Hematopoietic multipotent progenitor cell treated with erythropoietin and hydrocortisone succinate and interleukin-3 and kit ligand, for 6 days (in vitro differentiated cells): ENCODE measurements around the gene TNIP1.

Experiments used
- DNase-seq: peaks from one replicate; pipeline ENCODE4 v3.0.0-alpha.2; 2015

The TNIP1 gene, protein sequence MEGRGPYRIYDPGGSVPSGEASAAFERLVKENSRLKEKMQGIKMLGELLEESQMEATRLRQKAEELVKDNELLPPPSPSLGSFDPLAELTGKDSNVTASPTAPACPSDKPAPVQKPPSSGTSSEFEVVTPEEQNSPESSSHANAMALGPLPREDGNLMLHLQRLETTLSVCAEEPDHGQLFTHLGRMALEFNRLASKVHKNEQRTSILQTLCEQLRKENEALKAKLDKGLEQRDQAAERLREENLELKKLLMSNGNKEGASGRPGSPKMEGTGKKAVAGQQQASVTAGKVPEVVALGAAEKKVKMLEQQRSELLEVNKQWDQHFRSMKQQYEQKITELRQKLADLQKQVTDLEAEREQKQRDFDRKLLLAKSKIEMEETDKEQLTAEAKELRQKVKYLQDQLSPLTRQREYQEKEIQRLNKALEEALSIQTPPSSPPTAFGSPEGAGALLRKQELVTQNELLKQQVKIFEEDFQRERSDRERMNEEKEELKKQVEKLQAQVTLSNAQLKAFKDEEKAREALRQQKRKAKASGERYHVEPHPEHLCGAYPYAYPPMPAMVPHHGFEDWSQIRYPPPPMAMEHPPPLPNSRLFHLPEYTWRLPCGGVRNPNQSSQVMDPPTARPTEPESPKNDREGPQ

DNA sequence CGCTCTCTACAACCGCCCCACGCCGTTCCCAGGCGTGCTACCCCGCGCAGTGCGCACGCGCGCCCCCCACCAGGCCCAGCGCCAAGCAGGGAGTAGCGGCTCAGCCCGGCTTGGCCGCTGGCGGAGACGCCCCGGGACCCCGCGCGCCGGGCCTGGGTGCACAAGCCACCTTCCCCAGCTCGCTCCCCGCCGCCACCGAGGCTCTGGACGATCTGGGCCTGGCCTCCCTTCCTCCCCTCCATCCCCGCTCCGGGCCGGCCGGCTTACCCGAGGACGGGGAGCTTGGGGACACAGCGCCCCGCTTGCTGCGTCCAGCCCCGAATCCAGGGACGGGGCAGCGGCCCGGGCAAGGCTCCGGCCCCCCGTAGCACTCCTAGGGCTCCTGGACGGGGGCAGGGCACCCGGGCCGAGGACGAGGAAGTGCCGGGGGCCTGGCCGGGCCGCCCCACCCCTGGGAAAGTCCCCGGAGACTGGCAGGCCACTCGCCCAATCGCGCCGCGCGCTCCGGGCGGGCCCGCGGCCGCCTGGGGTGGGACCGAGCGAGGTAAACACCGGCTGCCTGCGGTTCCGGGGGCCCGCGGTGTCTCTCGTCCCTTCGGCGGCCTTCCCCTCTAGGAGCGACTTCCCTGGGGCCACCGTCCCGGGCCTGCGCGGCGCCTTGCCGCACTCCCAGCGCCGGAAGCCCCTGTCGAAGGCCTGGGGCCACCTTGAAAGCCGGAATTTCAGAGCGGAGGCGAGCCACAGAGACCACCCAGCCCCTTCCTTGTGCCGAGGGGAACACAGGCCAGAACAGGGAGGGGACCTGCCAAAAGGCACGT is at the start of gene TNIP1:
TNIP1 (minus strand) TSS at position 422 of the 818 bp plus-strand sequence. CDS start 15,939 bp downstream, outside the sequence.
- DNase-seq, result peak; percentile 93

DNA sequence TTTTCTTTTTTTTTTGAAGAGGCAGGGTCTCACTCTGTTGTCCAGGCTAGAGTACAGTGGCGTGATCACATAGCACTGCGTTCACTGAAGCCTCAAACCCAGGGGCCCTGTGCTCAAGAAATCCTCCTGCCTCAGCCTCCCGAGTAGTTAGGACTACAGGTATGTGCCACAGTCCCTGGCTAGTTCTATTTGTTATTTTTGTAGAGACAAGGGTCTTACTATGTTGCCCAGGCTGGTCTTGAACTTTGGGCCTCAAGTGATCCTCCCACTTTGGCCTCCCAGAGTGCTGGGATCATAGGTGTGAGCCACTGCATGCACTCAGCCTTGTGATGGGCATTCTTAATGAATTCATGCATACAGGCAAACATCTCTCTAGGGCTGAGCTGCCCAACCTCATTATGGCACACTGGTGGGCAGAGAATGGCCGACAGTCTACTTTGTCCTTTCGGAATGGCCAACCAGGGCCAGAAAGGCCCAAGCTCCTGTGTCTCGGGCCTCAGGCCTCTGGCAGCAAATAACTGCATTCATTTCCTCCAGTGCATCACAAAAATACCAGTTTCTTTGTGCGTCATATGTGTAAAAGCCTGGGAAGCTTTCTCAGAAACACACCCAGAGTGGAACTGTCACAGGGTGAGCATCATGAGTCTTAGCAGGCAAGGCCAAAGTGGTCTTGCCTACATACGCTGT is 49.5 kb upstream of the TNIP1 start:
- DNase-seq, result no peak

DNA sequence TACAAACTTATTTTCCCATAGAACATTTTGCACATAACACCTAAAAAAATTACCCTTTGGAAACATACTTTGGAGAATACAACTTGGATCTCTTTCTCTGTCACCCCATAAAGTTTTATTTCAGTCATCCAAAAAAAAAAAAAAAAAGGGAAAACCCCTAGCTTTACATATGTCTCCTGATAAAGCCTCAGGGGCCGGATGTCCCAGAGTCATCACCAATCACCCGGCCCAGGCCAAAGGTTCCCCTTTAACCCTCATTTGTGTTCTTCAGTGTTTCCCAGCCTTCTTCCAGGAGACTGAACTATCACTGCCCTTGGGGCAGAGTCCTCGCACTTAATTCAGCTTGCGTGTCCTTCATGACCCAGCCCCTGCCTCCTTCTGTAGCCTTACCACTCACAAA is 48.0 kb upstream of the TNIP1 start:
- DNase-seq, result no peak

DNA sequence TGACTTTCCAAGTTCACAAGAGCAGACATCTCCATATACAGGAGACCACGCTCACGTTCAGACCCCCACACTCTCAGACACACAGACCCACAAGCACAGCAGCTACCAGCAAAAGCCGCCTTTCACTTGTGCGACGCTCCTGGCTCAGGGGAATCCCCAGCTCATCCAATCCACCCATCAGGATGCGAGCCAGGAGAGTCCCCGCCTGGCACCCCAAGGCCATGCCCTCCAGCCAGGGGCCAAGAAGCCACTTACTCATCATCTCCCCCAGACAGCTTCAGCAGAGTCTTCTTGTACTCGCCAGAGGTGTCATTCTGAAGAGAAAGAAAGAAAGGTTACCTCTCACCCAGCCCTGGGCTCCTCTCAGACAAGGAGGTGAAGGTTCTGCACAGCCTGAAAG is 47.1 kb upstream of the TNIP1 start:
- no peak for DNase-seq

DNA sequence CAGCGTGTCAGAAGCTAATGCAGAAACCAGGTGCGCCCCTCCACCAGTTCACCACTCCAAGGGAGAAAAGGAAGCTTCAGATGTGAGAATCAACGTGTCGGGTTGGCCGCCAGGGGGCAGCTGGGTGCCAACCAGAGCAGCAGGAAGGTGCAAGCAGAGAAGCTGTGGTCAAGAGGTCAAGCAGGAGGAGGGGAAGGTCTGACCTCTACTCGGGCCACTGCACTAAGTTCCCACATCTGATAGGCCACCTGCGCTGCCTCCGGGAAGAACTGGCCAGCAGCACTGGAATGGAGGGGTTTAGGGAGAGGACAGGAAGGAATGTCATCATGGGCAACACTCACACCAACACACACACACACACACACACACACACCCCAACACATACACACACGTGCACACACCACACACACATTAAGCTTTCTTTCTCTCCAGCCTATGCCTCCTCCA is 45.4 kb upstream of the TNIP1 start:
- DNase-seq, result peak; percentile 81

DNA sequence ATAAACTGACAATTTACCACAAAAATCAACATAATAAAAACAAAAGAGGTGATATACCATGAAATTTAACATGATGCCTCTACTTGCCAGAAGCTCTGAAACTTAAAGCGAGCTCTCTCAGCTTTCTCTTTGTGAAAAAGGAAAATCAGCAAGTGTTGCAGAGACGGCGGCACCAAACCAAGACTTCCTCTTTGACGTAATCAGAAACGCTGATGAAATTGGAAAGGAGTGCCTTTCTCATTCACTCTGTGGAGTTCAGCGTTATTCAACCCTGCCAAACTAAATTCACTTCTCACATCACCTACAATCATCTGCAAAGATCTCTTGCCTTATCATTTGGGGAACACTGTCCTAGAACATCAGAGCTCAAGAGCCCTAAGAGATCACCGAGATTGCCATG is 44.6 kb upstream of the TNIP1 start:
- peak; percentile 69 for DNase-seq

DNA sequence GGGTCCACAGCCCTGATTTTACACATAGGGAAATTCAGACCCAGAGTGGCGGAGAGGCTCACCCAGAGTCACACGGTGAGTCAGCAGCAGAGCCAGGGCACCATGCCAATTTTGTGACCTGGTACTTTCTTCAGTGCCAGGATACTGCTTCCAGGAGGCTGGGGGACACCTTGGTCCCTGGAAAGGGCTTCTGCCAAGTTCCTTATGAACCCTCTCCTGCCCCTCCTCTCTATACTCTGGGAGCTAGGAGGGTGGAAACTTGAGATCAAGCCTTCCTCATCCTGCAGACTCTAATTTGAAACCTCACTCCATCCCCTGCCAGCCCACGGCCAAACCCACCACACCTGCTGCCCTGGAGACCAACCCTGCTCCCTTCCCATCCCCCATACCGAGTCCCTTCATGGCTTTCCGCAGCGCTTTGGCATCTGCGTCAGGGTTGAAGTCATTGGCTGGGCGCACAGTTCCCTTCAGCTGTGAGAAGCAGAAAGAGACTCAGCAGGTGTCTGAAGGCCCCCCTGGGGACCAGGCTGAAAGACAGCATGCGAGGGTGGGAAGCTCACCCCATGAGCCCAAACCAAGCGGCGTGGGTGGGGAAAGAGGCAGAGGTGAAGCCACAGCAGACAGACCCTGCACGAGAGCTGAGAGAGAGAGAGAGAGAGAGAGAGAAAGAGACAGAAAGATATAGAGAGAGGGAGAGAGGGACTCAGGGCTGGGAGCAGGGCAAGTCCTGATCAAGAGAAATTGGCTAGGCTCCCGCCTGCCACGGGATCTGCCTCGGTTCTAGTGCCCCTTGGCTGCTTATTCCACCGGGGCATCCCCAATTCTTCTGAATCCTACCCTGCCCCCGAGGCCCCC is 43.3 kb upstream of the TNIP1 start:
- peak; percentile 56 for DNase-seq

DNA sequence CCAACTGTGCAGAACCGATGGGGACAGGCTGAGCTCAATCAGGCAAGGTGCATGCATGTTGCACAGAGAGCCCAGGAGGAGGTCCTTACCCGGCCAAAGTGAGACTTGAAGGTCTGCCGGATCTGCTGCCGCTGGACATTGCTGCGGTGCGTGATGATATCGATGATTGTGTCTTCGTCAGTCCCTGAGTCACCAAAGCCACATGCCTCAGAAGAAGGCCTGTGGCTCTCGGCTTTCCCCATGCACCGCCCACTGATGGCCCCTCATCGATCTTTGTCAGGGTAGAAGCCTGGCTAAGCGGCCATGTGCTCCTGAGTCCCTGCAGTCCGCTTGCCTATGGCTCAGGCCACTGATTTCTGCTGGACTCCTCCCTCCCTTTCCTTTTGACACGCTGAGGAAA is 42.0 kb upstream of the TNIP1 start:
- DNase-seq, result no peak

DNA sequence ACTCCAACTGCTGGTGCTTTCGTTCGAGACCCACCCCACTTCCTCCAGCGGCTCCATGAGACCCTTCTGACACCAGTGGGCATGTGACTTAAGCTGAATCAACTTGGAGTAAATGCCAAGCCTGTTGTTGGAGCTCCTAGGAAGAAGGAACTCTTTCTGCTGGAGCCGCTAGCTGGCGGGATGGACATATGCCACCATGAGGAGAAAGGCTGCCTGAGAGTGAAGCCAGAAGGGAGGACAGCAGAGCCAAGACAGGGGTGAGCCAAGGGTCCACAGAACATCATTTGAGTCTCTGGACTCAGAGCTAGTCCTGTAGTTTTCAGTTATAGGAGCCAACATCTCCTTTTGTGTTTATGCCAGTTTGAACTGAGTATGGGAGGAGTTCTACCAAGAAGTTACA is 40.8 kb upstream of the TNIP1 start:
- no peak for DNase-seq

DNA sequence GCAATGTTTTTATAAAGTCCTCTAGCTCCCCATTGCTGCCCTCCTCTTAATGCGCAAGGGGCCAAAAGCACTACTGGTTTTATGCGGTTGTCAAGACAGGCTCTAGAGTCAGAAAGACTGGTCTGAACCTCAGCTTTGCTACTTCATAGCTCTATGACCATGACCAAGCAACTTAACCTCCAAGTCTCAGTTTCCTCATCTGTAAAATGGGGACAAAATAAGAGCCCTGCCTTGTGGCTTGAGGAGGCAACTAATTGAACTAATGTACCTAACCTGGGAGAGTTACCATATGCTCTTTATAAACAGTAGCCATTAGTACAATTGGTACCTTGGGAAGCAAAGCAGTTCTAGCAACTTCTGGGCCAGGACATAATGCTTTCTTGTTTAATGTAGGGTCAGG is 40.3 kb upstream of the TNIP1 start:
- DNase-seq, result no peak

DNA sequence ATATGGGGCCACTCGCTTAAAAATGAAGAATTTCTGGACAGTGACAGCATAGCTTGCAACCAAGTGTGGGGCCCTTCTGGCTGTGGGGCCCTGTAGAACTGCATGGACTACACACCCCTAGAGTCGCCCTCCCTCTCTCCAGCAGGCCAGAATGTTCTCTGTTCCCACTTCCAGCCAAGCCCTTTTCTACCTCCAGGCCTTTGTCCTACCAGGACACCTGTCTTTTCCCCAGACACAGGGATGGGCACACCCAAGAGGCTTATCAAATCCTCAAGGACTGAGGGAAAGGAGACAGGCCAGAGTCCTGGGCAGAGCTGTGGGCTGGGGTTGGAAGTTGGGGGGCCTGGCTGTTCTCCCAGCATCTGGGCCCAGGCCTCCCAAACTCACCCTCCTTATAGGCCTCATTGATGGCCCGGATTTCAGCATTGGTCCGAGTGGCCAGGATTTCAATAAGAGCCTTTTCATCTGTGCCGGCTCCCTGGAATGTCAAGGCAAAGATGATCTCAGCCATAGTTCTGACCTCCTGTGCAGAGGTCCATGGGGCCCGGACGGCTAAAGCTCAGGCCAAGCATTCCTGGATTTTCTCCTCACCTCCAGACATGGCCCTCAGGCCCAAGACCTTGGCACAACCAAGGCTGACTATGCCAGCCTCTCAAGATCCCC is 38.2 kb upstream of the TNIP1 start:
- no peak for DNase-seq

DNA sequence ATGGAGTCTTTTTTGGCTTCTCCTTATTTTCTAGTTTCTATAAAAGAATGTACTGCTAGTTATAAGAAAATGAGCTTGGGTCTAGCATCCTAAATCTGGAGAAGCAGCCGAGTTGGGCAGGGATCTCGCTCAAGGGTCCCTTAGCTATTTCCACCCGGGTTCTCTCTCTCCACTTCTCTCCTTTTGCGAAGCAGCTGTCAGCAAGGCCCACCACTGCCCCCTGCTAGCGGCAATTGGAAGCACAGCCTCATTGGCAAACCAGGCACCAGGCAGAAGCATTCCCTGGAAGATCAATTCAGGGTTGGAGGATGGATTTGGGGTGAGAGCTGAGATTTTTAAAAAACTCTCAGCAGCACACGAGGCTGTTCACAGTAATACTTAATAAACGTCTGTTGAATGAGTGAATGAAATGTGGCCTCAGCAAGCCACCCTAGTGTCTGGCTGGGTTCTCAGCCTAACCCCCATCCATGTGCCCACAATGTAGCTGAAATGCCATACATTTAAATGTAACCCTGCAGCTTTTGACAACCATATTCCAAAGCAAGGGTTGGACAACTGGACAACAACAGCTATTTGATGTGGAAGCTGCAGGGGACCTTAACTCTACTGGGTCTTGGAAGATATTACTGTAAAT is 34.6 kb upstream of the TNIP1 start:
- DNase-seq, result peak; percentile 83

DNA sequence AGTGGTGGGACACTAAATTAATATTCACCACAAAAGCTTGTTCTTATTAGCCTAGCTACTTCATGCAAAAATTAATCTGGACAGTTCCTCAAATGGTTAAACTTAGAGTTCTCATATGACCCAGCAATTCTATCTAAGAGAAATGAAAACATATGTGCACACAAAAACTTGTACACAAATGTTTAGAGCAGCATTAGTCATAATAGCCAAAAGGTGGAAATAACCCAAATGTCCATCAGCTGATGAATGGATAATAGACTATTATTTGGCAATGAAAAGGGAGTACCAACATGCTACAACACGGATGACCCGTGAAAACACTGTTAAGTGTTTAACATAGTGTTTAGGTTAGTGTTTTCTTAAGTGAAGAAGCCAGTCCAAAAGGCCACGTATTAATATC is 32.8 kb upstream of the TNIP1 start:
- no peak for DNase-seq

DNA sequence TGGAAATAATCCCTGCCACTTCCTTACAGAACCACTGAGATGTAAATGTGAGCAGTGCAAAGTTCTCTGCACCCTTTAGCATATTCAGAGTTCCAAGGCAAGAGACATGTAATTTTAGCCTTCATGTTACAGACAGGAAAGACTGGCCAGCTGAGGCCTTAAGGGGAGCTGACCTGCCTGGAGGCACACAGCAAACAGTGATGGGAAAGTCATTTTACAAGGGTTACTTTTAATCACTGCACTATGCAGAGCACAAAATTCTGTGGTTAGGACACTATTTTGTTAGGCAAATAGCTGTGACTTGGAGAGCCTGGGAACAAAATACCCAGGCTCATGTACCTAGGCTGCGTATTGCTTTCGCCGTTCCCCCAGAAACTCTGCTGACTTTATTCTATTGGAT is 30.2 kb upstream of the TNIP1 start:
- no peak for DNase-seq

DNA sequence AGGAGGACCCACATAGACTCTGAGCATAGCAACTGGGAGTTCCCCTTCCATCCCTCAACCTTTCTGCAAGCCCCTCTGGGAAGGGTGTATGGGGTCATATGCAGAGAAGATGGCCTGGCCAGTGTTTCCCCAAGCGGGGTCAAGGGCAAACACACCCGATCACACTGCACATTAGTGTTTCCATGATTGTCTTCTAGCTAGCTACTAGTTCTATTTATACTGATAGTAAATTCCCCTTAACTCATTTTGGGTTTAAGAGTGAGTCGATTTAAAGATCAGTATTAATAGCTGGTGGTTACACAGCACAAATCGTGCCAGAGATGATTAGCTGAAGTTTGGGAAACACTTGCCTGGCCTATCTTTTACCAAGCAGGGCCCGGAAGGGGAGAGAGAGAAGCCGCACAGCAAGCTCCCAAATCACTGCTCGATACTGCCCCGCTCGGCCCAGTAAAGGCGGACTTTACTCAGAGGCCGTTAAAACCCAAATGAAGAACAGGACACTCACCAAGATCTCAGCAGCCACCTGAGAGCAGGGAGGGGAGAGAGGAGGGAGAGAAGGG is 29.4 kb upstream of the TNIP1 start:
- DNase-seq, result no peak

DNA sequence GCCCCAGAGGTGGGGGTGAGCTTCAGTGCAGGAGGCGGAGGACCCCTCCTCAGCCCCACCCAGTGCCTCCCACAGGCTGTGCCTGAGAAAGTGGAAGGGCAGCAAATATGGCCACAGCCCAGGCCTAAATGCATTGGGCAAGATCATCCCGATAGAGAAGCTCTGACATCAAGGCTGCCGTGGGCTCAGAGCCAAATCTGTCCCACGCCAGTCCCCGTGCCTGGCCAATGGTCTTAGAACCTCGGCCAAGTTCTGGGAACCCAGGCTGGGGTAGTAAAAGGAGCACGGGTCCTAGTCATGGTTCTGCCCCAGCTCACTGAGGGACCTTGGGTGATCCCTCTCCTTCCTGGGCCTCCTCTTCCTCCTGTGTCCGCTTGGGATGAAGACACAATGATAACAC is 27.7 kb upstream of the TNIP1 start:
- no peak for DNase-seq

DNA sequence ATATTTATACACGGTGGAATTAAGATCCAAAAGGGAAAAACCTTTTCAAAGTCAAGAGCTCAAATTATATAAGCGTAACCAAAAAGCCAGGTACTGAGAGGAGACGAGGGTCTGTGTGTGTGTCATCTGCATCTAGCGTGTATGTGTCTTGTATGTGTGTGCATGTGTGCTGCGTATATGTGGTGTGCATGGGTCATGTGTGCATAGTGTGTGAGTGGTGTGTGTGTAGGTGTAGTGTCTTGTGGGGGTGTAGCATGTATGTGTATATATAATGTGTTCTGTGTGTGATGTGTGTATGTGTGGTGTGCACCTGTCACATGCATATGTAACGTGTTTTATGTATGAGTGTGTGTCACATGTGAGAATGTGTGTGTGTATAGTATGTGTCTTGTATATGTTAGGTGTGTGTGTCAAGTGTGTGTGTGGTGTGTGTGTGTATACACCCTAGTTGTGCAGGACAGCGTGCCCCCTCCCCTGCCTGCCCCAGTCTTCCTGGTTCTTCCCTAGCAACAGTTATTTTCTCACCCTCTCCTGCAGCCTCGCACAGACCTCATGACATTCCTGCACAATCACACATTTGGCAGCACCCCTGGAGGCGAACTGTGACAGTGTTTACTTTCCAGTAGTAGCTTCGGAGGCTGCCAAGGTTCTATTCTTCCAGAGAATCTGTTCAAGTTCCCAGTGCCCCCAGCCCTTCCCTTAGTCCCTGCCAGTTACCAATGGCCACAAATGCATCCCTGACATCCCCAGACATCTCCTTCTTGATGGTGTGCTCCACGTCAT is 27.1 kb upstream of the TNIP1 start:
- DNase-seq, result no peak

DNA sequence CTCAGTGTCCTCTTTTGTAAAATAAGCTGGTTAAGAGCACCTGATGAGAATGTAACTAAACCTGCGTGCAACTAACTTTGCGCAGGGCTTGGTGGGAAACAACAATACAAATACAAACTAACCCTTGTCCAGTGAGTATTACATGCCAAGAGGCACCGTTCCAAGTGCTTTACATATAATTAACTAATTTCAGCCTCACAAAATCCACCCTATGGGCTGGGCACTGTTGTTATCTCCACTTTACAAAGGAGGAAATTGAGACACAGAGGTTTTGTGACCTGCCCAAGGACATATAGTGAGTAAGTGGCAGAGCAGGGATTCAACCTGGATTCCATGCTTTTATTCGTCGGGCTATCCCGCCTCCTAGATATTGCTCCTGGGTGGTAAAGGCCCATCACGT is 26.2 kb upstream of the TNIP1 start:
- peak; percentile 55 for DNase-seq

DNA sequence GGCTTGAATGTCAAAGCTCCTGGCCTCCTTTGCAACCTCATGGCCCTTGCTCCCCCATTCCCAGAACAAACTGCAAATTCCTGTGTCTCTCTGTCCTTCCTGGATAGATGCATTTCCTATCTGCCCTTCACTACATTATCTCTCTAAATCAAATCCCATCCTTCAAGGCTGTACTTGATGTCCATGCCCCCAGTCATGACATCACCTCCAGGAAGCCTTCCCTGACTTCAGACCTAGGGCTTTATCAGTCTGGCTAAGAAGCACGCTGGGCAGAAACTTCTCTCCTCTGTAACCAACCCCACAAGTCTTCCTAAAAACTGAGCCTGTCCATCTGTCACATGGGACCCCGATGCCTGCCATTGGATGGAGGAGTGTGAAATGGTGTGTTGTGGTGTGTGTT is 25.7 kb upstream of the TNIP1 start:
- DNase-seq, result no peak

DNA sequence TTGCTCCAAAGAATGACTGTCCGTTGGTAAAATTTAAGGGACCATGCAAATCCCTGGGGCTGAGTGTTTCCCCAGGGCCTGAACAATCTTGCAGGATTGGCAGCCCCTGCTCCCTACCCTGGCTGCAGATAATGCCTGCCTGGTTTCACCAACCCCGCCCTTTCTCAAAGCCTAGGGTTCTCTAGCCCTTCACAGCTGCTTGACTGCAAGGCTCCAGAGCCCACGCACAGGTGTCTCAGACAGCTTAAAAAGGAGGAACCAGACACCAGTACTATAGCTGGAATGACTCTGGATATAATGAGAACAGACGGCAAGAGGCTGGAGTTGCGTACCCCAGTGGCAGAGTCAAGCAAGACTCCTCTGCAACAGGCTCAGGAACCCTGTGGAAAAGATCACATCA is 25.2 kb upstream of the TNIP1 start:
- DNase-seq, result peak; percentile 66
